Trophoblast cell (in vitro differentiated cells and primary cell): Measurements from ENCODE around the gene FRAT2.

Experiments used
- DNase-seq, 2 donors: peaks; one replicate each; pipeline ENCODE4 v3.0.0-alpha.2; 2016
- H2AFZ ChIP-seq: 2 replicates; pipeline ENCODE4 v1.6.1; 2013; ENCODE audit warnings: low read length, moderate library complexity, mild to moderate bottlenecking; ENCODE audit not compliant: insufficient read depth, poor library complexity
- H2AK5ac ChIP-seq: 2 replicates; pipeline ENCODE4 v1.6.1; 2013; ENCODE audit warnings: mild to moderate bottlenecking, low read length
- H2BK120ac ChIP-seq: 2 replicates; pipeline ENCODE4 v1.6.1; 2013; ENCODE audit warnings: low read length, mild to moderate bottlenecking, moderate library complexity; ENCODE audit not compliant: insufficient read depth, poor library complexity
- H2BK12ac ChIP-seq: 2 replicates; pipeline ENCODE4 v1.6.1; 2013; ENCODE audit warnings: mild to moderate bottlenecking, low read length, moderate library complexity
- H2BK5ac ChIP-seq: 2 replicates; pipeline ENCODE4 v1.6.1; 2013; ENCODE audit warnings: low read length, low read depth, moderate library complexity, mild to moderate bottlenecking; ENCODE audit not compliant: poor library complexity
- H3K14ac ChIP-seq: 2 replicates; pipeline ENCODE4 v1.6.1; 2013; ENCODE audit warnings: mild to moderate bottlenecking, low read length
- H3K18ac ChIP-seq: 2 replicates; pipeline ENCODE4 v1.6.1; 2013; ENCODE audit warnings: mild to moderate bottlenecking, low read length
- H3K23ac ChIP-seq: 2 replicates; pipeline ENCODE4 v1.6.1; 2013; ENCODE audit warnings: low read length
- H3K27ac ChIP-seq: 2 replicates; pipeline ENCODE4 v1.5.1; 2013; ENCODE audit warnings: low read depth, mild to moderate bottlenecking, inconsistent platforms, low read length, moderate library complexity
- H3K27me3 ChIP-seq: 2 replicates; pipeline ENCODE4 v1.6.1; 2013; ENCODE audit warnings: inconsistent platforms, mild to moderate bottlenecking, low read length, moderate library complexity; ENCODE audit not compliant: insufficient read depth
- H3K36me3 ChIP-seq, 2 experiments: 1 replicate in 1 of 2; 2 replicates in 1 of 2; pipeline ENCODE4 v1.6.1; 2013; ENCODE audit warnings: low read length in 2 of 2, mild to moderate bottlenecking in 2 of 2, moderate library complexity in 1 of 2; ENCODE audit not compliant: insufficient read depth in 2 of 2, control insufficient read depth in 1 of 2
- H3K4ac ChIP-seq: 2 replicates; pipeline ENCODE4 v1.6.1; 2013; ENCODE audit warnings: low read depth, mild to moderate bottlenecking, low read length, moderate library complexity
- H3K4me1 ChIP-seq, 2 experiments: 1 replicate in 1 of 2; 2 replicates in 1 of 2; pipeline ENCODE4 v1.6.1; 2013; ENCODE audit warnings: low read length in 2 of 2, mild to moderate bottlenecking in 2 of 2, moderate library complexity in 1 of 2; ENCODE audit not compliant: insufficient read depth in 2 of 2, control insufficient read depth in 1 of 2
- H3K4me2 ChIP-seq: 2 replicates; pipeline ENCODE4 v1.6.1; 2013; ENCODE audit warnings: inconsistent platforms, mild to moderate bottlenecking, low read length, moderate library complexity
- H3K4me3 ChIP-seq: 2 replicates; pipeline ENCODE4 v1.5.1; 2013; ENCODE audit warnings: mild to moderate bottlenecking, low read depth, low read length, inconsistent platforms
- H3K79me1 ChIP-seq: one replicate; pipeline ENCODE4 v1.6.1; 2013; ENCODE audit warnings: low read length
- H3K79me2 ChIP-seq: 2 replicates; pipeline ENCODE4 v1.6.1; 2013; ENCODE audit warnings: low read length, mild to moderate bottlenecking; ENCODE audit not compliant: control insufficient read depth, insufficient read depth, poor library complexity
- H3K9ac ChIP-seq: 2 replicates; pipeline ENCODE4 v1.6.1; 2013; ENCODE audit warnings: mild to moderate bottlenecking, low read length
- H3K9me3 ChIP-seq: 2 replicates; pipeline ENCODE4 v1.6.1; 2013; ENCODE audit warnings: low read depth, mild to moderate bottlenecking, control low read depth, inconsistent platforms, low read length; ENCODE audit not compliant: insufficient read depth
- H4K12ac ChIP-seq: 2 replicates; pipeline ENCODE4 v1.6.1; 2013; ENCODE audit warnings: low read depth, mild to moderate bottlenecking, low read length, moderate library complexity
- H4K8ac ChIP-seq: 2 replicates; pipeline ENCODE4 v1.6.1; 2013; ENCODE audit warnings: low read depth, mild to moderate bottlenecking, low read length, moderate library complexity
- H4K91ac ChIP-seq: one replicate; pipeline ENCODE4 v1.6.1; 2013; ENCODE audit warnings: low read depth, mild to moderate bottlenecking, low read length, moderate library complexity
- WGBS: extraction: QIAGEN DNeasy Blood & Tissue Kit; methylation state at CpG from one replicate; pipeline ENCODE4 v1.1.7; 2013; ENCODE audit warnings: missing lambda C conversion rate; ENCODE audit not compliant: insufficient read length, insufficient coverage; ENCODE audit errors: extremely low coverage; 5-methylcytosine and 5-hydroxymethylcytosine counted together

Gene FRAT2

DNA sequence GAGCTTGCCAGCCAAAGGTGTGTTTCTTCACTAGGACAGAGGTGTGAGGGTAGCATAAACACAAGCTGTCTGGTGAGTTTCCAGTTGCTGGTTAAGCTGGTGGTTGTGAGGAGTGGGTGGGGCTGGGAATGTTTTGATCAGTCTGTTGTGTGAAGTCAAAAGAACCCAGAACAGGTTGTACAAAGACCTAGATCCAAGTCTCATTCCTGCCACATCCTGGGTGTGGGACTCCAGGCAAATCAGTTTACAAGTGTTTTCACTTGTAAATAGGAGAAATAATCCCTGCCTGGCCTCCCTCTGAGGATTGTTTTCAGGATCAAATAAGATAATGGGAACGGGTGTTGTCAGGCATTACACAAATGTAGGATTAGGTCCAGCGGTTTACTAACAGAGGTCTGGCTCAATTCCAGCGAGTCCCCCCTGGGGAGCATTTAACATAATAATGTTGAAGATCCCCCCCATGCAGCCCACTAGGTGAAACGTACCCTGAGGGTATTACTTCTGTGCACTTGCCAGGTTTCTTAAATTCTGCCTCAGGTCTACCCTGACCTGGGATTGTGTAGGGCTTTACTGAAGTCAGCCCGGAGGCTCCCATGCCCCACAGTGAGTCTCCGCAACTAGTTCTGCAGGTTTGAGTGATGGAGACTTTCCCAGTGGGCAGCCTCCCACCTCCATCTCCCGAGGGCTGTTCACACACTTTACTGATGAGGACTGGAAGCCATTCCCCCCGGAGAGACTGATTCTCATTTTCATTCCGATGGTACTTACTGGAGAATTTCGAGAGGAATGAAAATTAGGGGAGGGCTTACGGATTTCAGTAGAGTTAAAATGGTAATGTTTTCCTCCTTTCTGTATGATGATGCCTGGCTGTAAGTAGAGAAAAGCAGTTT, 2.7 kb upstream of the FRAT2 start:
- no peak overlapping the region for H3K4me3 ChIP-seq
- WGBS: no CpG with 5 or more reads among the region's 11 CpGs

DNA sequence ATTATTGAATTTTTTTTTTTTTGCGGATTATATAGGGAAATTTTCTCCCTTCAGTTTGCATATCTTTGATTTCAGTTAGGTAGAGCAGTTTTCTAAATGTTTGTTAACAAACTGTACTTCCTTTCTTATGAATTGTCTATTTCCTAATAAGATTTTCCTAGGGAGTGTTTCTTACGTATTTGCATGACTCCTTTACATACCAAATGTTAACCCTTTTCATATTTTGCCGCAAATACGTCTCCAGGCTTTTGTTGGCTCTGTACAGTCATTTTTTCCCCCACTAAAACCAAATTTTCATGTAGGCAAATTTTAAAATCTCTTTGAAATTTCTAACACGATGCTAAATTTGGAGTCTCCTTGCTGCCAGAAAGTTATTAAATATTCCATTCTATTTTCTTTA, 1.9 kb upstream of the FRAT2 start:
- Histone ChIP-seq H2BK120ac (no peak overlapping the region), H4K12ac (no peak overlapping the region), H3K79me1 (peaks cover 15% of the 10 kb centered on the region), H3K4ac (no peak overlapping the region), H3K14ac (no peak overlapping the region), H3K9ac (no peak overlapping the region), H3K27me3 (no peaks in the 10 kb centered on the region), H2BK5ac (no peak overlapping the region), H3K4me2 (no peak overlapping the region), H3K27ac (no peak overlapping the region), H2BK12ac (no peak overlapping the region), H3K9me3 (no peaks in the 10 kb centered on the region), H3K79me2 (peaks cover 2% of the 10 kb centered on the region), H2AK5ac (no peak overlapping the region), H3K23ac (no peak overlapping the region), H2AFZ (no peak overlapping the region), H3K36me3 (no peaks in the 10 kb centered on the region), H4K8ac (no peak overlapping the region), H3K18ac (no peak overlapping the region), H4K91ac (no peak overlapping the region), H3K4me1 (peaks cover 3 to 16% of the 10 kb centered on the region in 2 experiments), H3K4me3 (no peak overlapping the region)
- DNase-seq: peak in 1 of 2 donors; percentile 53
- WGBS: no CpG with 5 or more reads among the region's 5 CpGs

More for the DNA sequence above, 2.7 kb upstream of the FRAT2 start:
- Histone ChIP-seq H3K4ac (no peak overlapping the region), H4K12ac (no peak overlapping the region), H2AK5ac (no peak overlapping the region), H3K9ac (no peak overlapping the region), H3K9me3 (no peaks in the 10 kb centered on the region), H3K14ac (no peak overlapping the region), H3K27ac (no peak overlapping the region), H2AFZ (no peak overlapping the region), H3K79me1 (peaks cover 15% of the 10 kb centered on the region), H2BK120ac (no peak overlapping the region), H3K27me3 (no peaks in the 10 kb centered on the region), H3K4me2 (peak overlapping the region; percentile 48), H3K4me1 (peaks cover 3 to 14% of the 10 kb centered on the region in 2 experiments), H3K23ac (no peak overlapping the region), H3K79me2 (peaks cover 2% of the 10 kb centered on the region), H2BK5ac (peak overlapping the region; percentile 19), H4K91ac (no peak overlapping the region), H3K36me3 (no peaks in the 10 kb centered on the region), H4K8ac (no peak overlapping the region), H3K18ac (no peak overlapping the region), H2BK12ac (no peak overlapping the region)
- DNase-seq: peak; percentile 84 to 88

DNA sequence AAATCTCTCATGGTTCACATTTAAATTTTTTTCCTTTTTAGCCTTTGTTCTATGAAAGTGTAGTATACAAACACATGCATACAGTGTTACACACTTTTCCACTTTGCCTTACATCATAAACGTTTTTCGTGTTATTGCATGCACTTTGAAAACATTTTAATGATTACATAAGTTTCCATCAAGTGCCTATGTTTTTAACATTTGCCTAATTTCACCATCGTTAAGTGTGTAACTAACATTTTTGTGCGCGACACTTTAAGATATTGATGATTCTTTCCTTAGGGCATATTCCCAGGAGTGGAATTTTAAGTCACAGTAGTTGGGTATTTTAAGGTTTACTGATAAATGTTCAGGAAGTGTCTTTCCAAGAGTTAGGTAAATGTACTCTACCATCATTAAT, 1.5 kb upstream of the FRAT2 start:
- H3K9me3 ChIP-seq: no peaks in the 10 kb centered on the region
- no peaks in the 10 kb centered on the region for H3K27me3 ChIP-seq
- peak in 1 of 2 donors; percentile 58 for DNase-seq
- no peak overlapping the region for H3K14ac ChIP-seq
- no peak overlapping the region for H4K91ac ChIP-seq
- H3K4me2 ChIP-seq: no peak overlapping the region
- H2AK5ac ChIP-seq: no peak overlapping the region
- no peak overlapping the region for H4K8ac ChIP-seq
- no peak overlapping the region for H3K4ac ChIP-seq
- H2AFZ ChIP-seq: no peak overlapping the region
- H3K4me3 ChIP-seq: no peak overlapping the region
- peaks cover 3 to 16% of the 10 kb centered on the region in 2 experiments for H3K4me1 ChIP-seq
- no peak overlapping the region for H2BK12ac ChIP-seq
- no peak overlapping the region for H3K18ac ChIP-seq
- H3K79me2 ChIP-seq: peaks cover 2% of the 10 kb centered on the region
- no peak overlapping the region for H2BK120ac ChIP-seq
- H3K79me1 ChIP-seq: peaks cover 15% of the 10 kb centered on the region
- WGBS: no CpG with 5 or more reads among the region's 5 CpGs
- H3K36me3 ChIP-seq: no peaks in the 10 kb centered on the region
- no peak overlapping the region for H3K9ac ChIP-seq
- H3K23ac ChIP-seq: no peak overlapping the region
- no peak overlapping the region for H3K27ac ChIP-seq
- no peak overlapping the region for H4K12ac ChIP-seq
- no peak overlapping the region for H2BK5ac ChIP-seq

DNA sequence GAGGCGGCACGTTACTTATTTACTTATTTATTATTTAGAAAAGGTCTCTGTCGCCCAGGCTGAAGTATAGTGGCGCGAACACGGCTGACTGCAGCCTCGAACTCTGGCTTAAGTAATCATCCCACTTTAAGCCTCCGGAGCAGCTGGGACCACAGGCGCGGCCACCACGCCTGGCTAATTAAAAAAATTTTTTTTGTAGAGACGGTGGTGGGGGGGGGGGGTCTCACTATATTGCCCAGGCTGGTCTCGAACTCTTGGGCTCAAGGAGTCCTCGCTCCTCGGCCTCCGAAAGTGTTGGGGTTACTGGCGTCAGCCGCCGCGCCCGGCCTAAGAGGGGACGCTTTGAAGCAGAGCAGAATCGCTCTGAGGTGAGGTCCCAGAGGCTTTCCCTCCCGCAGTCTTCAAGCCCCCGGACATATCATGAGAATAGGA, 675 bp upstream of the FRAT2 start:
- no peaks in the 10 kb centered on the region for H3K27me3 ChIP-seq
- no CpG with 5 or more reads among the region's 25 CpGs for WGBS
- peak overlapping the region; percentile 77 for H4K12ac ChIP-seq

More for the DNA sequence above, 675 bp upstream of the FRAT2 start:
- H3K4me2 ChIP-seq: peak overlapping the region; percentile 82
- H4K91ac ChIP-seq: peak overlapping the region; percentile 75
- peak overlapping the region; percentile 98 for H4K8ac ChIP-seq
- peak overlapping the region; percentile 25 for H3K4ac ChIP-seq
- peak overlapping the region; percentile 18 for H2BK5ac ChIP-seq
- no peak overlapping the region for H3K18ac ChIP-seq
- H3K36me3 ChIP-seq: no peaks in the 10 kb centered on the region
- no peak overlapping the region for H3K23ac ChIP-seq
- peak overlapping the region; percentile 86 for H2AFZ ChIP-seq
- H3K4me3 ChIP-seq: peak overlapping the region; percentile 66
- H2BK120ac ChIP-seq: peak overlapping the region; percentile 73
- peak overlapping the region; percentile 78 for H2BK12ac ChIP-seq
- peaks cover 3 to 16% of the 10 kb centered on the region in 2 experiments for H3K4me1 ChIP-seq
- no peak for DNase-seq
- peaks cover 2% of the 10 kb centered on the region for H3K79me2 ChIP-seq
- no peak overlapping the region for H3K9ac ChIP-seq
- peak overlapping the region; percentile 70 for H2AK5ac ChIP-seq
- no peak overlapping the region for H3K14ac ChIP-seq
- peaks cover 15% of the 10 kb centered on the region for H3K79me1 ChIP-seq
- no peaks in the 10 kb centered on the region for H3K9me3 ChIP-seq
- no peak overlapping the region for H3K27ac ChIP-seq
